Measurements from ENCODE around the gene CEL.

- TF ChIP-seq CTCF (IDR thresholded peaks at IDR 0.05; ENCODE audit: extremely low read depth in 1 of 2, insufficient read depth in 1 of 2, low read depth in 1 of 2, low read length in 2 of 2) (no peak), POLR2A (IDR thresholded peaks at IDR 0.05; ENCODE audit: low read depth, low read length) (no peak), JUN (IDR thresholded peaks at IDR 0.05; ENCODE audit: borderline replicate concordance, insufficient read depth, insufficient read length, low read depth) (no peak), MYC (IDR thresholded peaks at IDR 0.05; ENCODE audit: low read depth, low read length) (no peak), GATA2 (IDR thresholded peaks at IDR 0.05; ENCODE audit: insufficient read depth, insufficient read length, low read depth, low read length) (no peak), POLR2AphosphoS5 (IDR thresholded peaks at IDR 0.05; ENCODE audit: insufficient read depth, low read depth, low read length) (no peak), EZH2 (IDR thresholded peaks at IDR 0.05; ENCODE audit: borderline replicate concordance, low read depth, low read length, severe bottlenecking) (no peak), MAX (IDR thresholded peaks at IDR 0.05; ENCODE audit: insufficient read depth, insufficient read length) (no peak)
These were observed 14.9 kb upstream of the CEL start for GRCh38 chr9:133046900-133047295.

All from endothelial cell of umbilical vein (primary cell).